ENCODE data around the gene DOCK9.

DOCK9 gene

DNA sequence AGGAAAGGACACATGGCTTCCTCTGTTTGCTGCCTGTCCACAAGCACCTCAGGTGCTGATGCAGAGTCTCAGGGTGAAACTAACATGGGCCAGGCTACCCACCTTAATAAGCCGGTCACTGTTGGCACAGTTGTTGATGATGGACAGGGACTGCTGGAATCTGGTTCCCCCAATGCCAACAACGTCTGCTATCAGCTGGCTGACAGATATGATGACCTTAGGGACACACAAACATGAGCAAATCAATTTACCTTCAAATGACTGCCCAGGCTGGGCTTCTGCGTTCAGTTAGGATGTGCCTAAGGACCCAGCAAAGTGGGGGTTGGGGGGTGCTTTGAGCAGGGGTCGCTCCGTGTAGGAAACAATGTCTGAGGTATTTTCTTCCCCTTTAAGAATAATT is 148.3 kb downstream of the DOCK9 start:
- TF ChIP-seq, protein P1, sequence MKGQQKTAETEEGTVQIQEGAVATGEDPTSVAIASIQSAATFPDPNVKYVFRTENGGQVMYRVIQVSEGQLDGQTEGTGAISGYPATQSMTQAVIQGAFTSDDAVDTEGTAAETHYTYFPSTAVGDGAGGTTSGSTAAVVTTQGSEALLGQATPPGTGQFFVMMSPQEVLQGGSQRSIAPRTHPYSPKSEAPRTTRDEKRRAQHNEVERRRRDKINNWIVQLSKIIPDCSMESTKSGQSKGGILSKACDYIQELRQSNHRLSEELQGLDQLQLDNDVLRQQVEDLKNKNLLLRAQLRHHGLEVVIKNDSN (IDR thresholded peaks at IDR 0.05) = no peak

DNA sequence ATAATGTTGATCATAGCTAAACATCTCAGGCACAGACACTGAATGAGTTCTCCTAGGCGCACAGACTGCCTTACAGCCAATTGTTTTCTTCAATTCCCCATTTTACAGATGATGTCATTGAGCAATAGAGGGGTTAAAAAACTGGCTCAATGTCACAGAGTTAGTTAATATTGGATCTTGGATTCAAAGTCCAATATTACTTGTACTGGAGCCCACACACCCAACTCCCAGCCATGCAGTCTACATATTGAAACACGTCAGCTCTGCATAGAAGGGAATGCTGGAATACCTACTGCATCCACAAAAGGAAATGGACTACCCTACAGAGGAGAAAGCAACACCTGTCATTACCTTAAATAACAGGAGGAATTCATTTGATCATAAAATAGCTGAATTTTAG is 149.2 kb downstream of the DOCK9 start:
- TF ChIP-seq NFIC (IDR thresholded peaks at IDR 0.05) = no peak
- TF ChIP-seq, protein P2, sequence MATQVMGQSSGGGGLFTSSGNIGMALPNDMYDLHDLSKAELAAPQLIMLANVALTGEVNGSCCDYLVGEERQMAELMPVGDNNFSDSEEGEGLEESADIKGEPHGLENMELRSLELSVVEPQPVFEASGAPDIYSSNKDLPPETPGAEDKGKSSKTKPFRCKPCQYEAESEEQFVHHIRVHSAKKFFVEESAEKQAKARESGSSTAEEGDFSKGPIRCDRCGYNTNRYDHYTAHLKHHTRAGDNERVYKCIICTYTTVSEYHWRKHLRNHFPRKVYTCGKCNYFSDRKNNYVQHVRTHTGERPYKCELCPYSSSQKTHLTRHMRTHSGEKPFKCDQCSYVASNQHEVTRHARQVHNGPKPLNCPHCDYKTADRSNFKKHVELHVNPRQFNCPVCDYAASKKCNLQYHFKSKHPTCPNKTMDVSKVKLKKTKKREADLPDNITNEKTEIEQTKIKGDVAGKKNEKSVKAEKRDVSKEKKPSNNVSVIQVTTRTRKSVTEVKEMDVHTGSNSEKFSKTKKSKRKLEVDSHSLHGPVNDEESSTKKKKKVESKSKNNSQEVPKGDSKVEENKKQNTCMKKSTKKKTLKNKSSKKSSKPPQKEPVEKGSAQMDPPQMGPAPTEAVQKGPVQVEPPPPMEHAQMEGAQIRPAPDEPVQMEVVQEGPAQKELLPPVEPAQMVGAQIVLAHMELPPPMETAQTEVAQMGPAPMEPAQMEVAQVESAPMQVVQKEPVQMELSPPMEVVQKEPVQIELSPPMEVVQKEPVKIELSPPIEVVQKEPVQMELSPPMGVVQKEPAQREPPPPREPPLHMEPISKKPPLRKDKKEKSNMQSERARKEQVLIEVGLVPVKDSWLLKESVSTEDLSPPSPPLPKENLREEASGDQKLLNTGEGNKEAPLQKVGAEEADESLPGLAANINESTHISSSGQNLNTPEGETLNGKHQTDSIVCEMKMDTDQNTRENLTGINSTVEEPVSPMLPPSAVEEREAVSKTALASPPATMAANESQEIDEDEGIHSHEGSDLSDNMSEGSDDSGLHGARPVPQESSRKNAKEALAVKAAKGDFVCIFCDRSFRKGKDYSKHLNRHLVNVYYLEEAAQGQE (IDR thresholded peaks at IDR 0.05; ENCODE audit: low read depth) = no peak
- no peak for TF ChIP-seq TAF1 (IDR thresholded peaks at IDR 0.05; ENCODE audit: low read depth)
- TF ChIP-seq CREB1 (IDR thresholded peaks at IDR 0.05; ENCODE audit: low read depth) = no peak
- TF ChIP-seq EGR1 (IDR thresholded peaks at IDR 0.05) = no peak
- no peak for TF ChIP-seq RAD21 (IDR thresholded peaks at IDR 0.05; ENCODE audit: low read depth)
- TF ChIP-seq YY1 (IDR thresholded peaks at IDR 0.05; ENCODE audit: low read depth) = no peak
- TF ChIP-seq TEAD4 (IDR thresholded peaks at IDR 0.05) = no peak
- no peak for TF ChIP-seq TCF12 (IDR thresholded peaks at IDR 0.05; ENCODE audit: low read depth)
- no peak for TF ChIP-seq EP300 (IDR thresholded peaks at IDR 0.05; ENCODE audit: borderline replicate concordance)
- no peak for TF ChIP-seq ZBTB7A (IDR thresholded peaks at IDR 0.05; ENCODE audit: low read depth)
- TF ChIP-seq CEBPB (IDR thresholded peaks at IDR 0.05) = no peak
- TF ChIP-seq, protein P3, sequence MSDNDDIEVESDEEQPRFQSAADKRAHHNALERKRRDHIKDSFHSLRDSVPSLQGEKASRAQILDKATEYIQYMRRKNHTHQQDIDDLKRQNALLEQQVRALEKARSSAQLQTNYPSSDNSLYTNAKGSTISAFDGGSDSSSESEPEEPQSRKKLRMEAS (IDR thresholded peaks at IDR 0.05) = no peak

DNA sequence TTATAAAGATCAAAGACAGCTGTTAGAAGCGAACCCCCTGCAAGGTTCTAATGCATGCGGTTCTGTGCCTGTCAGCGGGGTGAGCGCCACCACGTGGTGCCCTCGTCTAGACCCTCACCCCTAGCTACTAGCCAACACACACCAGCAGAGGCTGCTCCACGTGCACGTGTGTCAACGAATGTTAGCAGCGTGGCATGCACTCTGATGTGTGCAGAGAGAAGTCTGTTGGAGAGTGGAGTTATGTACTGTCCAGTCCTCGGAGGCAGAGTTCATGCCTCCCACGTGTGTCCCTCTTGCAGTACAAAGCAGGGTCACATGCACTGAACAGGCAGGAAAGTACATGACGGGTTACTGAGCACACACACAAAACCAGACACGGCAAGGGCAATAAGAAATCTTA is 150.4 kb downstream of the DOCK9 start:
- TF ChIP-seq RAD21 (IDR thresholded peaks at IDR 0.05; ENCODE audit: low read depth) (no peak), FOXM1 (IDR thresholded peaks at IDR 0.05; ENCODE audit: borderline replicate concordance, low read depth) (no peak), CEBPB (IDR thresholded peaks at IDR 0.05) (no peak), YY1 (IDR thresholded peaks at IDR 0.05; ENCODE audit: low read depth) (no peak)
- TF ChIP-seq, protein P1 (IDR thresholded peaks at IDR 0.05) = no peak

DNA sequence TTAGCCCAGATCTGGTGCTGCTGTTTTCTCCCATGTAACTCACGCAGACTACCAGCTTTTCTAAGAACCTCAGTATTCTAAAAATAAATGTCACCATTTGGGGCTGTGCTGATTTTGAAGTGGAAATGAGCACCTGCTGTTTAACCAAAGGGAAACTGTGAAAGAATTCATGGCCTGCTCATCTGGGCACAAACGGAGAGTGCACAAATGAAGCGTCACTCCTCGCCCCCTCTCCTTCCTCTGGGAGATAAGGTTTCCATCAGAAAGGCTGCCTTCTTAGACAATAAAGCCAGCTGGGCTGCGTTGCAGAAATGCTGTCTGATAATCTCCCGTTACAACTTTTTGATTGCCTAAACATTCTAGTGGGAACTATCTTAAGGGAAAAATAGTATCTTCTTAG is 151.7 kb downstream of the DOCK9 start:
- TF ChIP-seq CEBPB (IDR thresholded peaks at IDR 0.05) (no peak), TEAD4 (IDR thresholded peaks at IDR 0.05) (no peak), TCF12 (IDR thresholded peaks at IDR 0.05; ENCODE audit: low read depth) (no peak), EP300 (IDR thresholded peaks at IDR 0.05; ENCODE audit: borderline replicate concordance) (no peak), FOXM1 (IDR thresholded peaks at IDR 0.05; ENCODE audit: borderline replicate concordance, low read depth) (no peak), NFIC (IDR thresholded peaks at IDR 0.05) (no peak), CREB1 (IDR thresholded peaks at IDR 0.05; ENCODE audit: low read depth) (no peak)
- TF ChIP-seq, protein P1 (IDR thresholded peaks at IDR 0.05) = no peak
- TF ChIP-seq, protein P3 (IDR thresholded peaks at IDR 0.05) = no peak
- TF ChIP-seq, protein P2 (IDR thresholded peaks at IDR 0.05; ENCODE audit: low read depth) = no peak

DNA sequence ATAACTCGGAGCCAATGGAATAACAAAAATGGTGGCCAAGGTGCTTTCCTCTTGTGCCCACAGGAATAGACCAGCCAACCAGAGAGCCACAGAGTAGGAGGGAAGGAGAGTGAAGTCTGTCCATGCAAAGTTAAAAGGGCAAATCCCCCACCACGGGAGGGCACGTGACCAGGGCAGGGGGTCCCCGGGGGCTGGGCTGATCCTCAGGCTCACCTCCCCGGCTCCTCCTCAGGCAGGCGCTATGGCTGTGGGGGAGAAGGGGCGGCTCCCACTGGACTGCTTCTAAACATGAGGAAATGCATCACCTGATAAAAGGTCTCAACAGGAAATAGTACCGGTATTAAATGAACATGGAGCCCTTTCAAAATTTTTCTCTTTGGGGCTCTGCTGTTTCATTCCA is 152.2 kb downstream of the DOCK9 start:
- no peak for TF ChIP-seq EGR1 (IDR thresholded peaks at IDR 0.05)
- TF ChIP-seq CEBPB (IDR thresholded peaks at IDR 0.05) = no peak
- TF ChIP-seq, protein P3 (IDR thresholded peaks at IDR 0.05) = no peak

DNA sequence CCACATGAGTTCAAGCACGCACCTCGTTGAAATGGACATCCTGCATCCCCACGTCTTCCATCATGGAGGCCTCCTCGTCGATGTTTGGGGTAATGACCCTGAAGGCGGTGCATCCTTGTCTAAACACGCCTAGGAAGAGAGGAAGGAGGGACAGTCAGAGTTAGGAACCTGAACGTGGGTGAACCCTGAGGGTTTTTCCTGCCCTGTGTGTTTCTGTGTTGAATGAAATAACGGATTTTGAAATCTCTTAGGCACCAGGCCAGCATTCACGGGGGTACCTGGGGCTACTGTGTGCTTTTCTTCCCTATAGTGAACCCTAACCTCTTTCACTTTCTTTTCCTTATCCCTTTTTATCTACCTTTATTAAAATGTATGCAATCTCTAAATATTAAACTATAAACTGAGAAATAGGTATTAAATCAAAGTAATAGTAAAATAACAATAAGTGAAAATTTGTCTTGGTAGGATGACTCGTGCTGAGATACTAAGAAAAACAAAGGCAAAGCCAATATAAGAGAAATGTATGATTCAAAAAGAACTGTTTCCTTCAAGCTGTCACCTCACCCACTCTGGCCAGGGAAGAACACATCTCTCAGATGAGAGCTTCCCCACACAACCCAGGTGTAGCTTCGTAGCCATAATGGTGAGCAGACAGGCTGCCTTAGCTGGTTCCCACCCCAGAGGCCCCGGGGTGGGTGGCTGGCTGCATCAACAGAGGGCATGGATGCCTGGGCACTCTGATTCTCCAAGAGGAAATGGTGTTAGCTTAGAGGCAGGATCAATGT is 153.3 kb downstream of the DOCK9 start:
- TF ChIP-seq RAD21 (IDR thresholded peaks at IDR 0.05; ENCODE audit: low read depth) (no peak), TCF12 (IDR thresholded peaks at IDR 0.05; ENCODE audit: low read depth) (no peak), CREB1 (IDR thresholded peaks at IDR 0.05; ENCODE audit: low read depth) (no peak), NFIC (IDR thresholded peaks at IDR 0.05) (no peak)
- TF ChIP-seq, protein P1 (IDR thresholded peaks at IDR 0.05) = no peak
